Inflammatory macrophage treated with lipopolysaccharide for 4 hours (primary cell): ENCODE measurements around the gene EPHB1.
"Not testable (repeated sequence)": the region's sequence is repeated elsewhere in the genome, so short reads cannot be mapped to it uniquely, and the experiment has no call there.

Source experiments
- DNase-seq: peaks from one replicate; pipeline ENCODE4 v3.0.0-alpha.2; 2020

EPHB1 gene

DNA sequence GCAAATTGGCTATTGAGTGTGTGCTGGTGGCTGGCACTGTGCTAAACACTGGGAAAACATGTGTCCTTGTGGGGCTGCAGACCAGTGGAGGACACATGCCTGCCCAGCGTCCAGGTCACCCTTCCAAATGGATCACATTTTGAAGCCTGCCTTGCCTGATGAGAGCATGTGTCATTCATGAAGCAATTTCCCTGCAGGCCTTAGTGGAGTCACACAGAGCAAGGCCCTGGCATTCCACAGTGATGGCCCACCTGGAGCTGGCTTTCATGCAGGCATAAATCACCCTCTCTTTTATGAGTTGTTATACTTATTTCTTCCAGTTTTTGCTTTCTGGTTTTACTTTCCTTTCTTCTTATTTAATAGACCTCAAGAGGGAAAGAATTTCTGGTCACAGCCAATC, 219.5 kb downstream of the EPHB1 start:
- no peak for DNase-seq

DNA sequence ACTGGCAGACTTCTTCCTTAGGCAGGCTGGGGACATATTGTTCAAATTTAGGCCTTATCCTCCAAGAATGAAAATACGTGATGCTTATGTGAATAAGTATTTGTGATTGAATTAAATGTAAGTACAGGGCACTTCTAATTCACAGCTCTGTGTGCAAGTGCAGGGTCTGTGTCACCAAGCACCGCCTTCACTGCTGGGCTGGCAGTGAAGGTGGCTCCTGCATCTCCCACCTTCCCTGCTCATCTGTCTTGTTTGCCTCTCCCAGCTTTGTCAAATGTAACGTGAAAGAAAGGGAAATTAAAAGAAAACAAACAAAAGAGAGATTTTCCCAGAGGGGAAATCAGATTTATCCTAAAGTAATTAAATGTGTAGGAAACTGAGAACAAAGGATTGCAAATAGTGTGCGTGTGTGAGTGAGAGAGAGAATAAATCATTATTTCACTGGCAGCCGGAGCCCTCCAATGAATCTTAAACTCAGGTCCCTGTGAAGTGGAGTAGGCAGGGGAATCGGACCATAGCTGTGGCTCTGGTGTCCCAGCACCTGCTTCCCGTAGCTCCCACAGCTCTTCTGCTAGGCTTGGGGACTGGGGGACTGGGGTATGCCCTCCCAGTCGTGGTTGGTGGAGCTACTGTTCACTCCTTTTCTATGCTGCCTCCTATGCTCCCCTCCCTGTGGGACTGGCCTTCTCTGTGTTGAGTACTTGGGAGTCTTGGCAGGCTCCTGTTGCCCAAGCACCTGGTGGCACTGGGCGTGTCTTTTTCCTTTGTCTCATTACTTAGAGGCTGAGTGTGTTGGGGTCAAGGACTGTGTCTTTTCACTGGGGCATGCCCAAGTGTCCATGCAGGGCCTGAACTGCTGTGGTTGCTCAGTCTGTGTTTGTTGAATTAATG, 222.2 kb downstream of the EPHB1 start:
- no peak for DNase-seq

DNA sequence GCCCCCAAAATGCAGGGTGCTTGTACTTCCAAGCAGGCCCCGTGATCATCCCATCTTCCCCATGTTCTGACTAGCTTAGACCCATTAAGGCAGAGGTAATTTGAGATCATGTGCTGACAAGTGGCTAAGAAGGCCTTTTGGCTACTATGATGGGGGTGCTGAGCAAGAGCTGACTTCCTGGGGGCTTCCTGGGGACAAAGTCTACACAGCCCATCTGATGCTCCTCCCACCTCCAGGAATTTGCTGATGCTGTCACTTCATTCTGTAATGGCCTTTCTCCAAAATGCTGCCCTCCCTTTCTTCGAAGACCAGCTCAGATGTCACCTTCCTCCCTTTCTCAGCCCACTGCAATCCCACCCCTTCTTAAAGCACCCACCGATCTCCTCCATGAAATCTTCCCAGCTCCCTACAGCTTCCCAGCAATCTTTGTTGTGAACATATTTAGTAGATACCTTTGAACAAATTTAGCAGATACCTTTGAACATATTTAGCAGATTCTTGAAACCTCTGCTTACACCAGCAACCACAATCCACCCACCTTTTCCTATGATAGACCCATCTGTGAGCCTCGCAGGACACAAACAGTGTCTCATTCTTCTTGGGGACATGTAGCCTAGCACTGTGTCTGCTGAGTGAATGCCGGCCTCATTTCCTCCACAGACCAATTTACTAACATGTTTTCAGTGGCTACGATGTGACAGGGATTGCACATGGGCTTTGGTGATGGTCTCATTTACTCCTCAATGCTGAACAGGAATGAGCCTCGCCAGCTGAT, 223.3 kb downstream of the EPHB1 start:
- DNase-seq: no peak

GRCh38 chr3:135020181-135020580, 225.1 kb downstream of the EPHB1 start:
- peak; percentile 38 for DNase-seq

- DNase-seq: no peak
Measured at GRCh38 chr3:135023996-135024658, 229.1 kb downstream of the EPHB1 start.

DNA sequence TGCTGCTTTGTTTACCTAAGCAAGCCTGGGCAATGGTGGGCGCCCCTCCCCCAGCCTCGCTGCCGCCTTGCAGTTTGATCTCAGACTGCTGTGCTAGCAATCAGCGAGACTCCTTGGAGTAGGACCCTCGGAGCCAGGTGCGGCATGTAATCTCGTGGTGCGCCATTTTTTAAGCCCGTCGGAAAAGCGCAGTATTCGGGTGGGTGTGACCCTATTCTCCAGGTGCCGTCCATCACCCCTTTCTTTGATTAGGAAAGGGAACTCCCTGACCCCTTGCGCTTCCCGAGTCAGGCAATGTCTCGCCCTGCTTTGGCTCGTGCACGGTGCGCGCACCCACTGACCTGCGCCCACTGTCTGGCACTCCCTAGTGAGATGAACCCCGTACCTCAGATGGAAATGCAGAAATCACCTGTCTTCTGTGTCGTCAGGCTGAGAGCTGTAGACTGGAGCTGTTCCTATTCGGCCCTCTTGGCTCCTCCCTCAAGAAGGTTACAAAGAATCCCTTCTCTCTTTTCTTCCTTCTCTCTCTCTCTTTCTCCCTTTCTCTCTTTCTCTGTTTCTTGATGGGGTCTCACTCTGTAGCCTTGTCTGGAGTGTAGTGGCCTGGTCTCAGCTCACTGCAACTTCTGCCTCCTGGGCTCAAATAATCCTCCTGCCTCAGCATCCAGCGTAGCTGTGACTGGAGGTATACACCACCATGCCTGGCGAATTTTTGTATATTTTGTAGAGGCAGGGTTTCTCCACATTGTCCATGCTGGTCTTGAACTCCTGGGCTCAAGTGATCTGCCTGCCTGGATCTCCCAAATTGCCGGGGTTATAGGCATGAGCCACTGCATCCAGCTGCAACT, 235.9 kb downstream of the EPHB1 start:
- DNase-seq: not testable (repeated sequence)

GRCh38 chr3:135033737-135034136, 238.7 kb downstream of the EPHB1 start:
- DNase-seq: no peak

DNA sequence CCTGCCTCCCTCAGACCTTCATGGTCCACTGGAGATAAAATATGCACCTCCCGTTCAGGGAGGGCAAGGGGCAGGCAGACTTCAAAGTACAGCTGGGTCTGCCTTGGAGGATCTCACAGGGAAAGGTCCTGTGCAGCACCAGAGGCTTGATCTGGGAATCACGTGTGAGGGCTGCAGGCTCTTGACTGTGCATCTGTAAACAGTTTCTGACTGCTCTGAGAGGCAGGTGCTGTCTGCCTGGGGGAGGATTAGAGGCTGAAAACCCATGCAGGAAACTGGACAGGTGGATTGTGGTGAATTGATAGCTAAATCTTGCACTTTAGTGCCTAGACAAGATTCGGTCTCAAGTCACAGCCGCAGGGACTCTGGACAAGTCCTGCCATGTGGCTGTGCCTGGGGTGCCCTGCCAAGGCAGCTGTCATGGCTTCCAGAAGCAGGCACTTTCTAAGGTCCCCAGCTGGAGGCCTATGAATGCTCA, 239.3 kb downstream of the EPHB1 start:
- DNase-seq: no peak

GRCh38 chr3:135034891-135035440, 239.9 kb downstream of the EPHB1 start:
- peak; percentile 36 for DNase-seq

DNA sequence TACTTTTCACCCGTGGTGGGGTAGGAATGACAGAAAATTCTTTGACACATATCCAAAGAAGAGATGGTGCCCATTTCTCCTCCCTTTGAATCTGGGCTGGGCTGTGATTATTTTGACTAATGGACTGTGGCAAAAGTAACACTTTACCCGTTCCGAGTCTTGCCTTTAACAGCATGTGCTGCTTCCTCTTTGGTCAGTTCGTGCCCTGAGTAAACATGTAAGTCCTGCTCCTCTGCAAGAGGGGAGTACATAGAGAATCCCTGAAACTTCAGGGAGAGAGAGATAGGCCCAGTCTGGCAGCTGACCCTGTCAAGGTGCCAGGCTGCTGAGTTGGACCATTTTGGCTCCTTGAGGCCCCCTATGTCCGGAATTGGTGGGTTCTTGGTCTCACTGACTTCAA, 243.1 kb downstream of the EPHB1 start:
- no peak for DNase-seq

GRCh38 chr3:135039536-135039935, 244.5 kb downstream of the EPHB1 start:
- not testable (repeated sequence) for DNase-seq

DNA sequence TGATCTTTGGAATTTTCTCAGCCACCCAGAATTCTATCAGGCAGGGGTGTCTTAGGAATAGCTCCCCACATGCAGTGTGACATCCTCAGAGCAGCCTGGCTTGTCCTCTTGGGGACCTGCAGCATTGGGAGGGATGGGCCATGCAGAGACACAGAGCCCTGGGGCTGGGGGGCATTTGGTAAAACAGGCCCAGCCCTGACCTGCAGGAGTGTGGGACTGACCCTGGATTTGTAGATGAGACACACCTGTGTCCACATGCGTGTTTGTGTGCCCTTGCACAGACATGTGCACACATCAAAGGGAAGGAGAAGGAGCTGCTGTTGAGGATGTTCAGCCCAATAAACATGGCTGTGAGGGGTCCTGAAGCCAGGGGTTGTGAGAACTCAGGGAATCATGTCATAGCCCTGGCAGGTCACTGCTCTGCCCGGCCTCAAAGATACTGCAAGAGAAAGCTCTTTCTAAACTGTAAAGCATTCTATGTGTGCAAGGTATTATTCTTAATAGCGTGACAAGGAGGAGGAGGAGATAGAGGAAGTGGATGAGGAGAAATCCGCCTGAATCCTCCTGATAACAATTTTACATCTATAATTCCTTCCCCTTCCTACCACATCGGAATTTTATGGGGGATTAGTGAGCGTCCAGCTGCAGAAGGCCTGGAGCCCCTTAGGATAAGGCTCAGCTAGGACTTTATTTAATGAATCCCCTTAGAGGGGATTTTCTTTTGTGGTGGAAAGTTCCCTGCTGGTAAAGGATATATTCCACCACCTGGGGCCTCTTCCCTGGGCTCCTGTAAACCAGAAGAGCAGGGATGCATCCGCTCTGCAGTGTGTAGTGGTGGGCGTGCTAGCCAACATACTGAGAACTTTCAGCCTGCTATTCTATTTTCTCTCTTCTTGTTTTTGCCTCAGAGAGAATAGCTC, 245.5 kb downstream of the EPHB1 start:
- no peak for DNase-seq

GRCh38 chr3:135041601-135042000, 246.5 kb downstream of the EPHB1 start:
- DNase-seq: no peak

DNA sequence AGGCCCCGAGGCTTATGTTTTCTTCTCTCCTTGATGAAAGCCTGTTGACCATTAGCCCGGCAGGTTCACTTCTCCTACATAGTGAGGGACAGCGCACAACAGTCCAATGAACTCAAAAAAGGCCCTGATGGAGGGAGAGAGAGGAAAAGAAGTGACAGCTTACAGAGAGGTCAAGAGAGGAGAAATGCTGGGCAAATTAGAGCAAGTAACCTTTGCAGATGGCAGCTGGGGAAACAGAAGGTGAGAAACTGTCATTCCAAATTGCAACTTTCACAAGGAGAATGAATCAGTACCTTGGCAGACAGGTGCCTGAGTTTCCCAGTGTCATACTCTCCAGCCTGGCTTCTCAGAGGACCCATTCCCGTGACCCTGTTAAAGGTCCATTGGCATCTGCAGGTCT, 252.0 kb downstream of the EPHB1 start:
- DNase-seq: no peak

DNA sequence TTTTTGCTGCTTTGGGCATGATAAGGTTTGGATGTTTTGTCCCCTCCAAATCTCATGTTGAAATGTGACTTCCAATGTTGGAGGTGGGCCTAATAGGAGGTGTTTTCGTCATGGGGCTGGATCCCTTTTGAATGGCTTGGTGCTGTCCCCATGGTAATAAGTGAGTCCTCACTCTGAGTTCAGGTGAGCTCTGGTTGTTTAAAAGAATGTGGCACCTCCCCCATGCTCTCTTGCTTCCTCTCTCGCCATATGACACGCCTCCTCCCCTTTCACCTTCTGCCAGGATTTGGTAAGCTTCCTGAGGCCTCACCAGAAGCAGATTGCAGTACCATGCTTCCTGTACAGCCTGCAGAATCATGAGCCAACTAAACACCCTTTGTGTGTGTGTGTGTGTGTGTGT, 255.5 kb downstream of the EPHB1 start:
- DNase-seq: no peak

DNA sequence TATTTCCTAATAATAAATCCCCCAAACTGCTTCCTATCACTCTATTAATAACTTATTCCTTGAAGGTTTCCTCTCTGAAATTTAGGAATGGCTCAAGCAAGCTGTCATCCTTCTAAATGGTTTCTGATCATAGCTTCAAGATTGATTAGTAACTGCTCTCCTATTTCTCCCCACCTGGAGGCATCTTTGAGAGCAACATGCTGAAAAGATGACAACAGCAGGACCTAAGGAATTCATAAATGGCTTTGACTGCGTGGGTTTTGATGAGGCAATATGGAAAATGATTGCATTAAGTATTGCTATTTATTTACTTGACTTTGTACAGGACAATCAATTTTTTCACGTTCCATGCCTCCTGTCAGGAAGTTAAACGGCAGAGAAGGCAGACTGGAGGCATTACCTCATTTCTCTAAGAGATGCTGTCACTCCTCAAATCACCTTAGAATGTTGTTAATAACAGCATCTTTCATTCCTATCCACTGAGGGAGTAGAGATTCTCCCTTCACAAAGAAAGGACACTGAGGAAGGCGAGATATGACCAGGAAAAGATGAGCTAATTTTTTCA, 256.4 kb downstream of the EPHB1 start:
- no peak for DNase-seq

- no peak for DNase-seq
Measured at GRCh38 chr3:135055449-135055848, 260.4 kb downstream of the EPHB1 start.

- no peak for DNase-seq
Measured at GRCh38 chr3:135056084-135056730, 261.1 kb downstream of the EPHB1 start.

- DNase-seq: no peak
Measured at GRCh38 chr3:135056733-135057310, 261.8 kb downstream of the EPHB1 start.

- DNase-seq: no peak
Measured at GRCh38 chr3:135057996-135058395, 262.9 kb downstream of the EPHB1 start.
